H7 (cell line): Measurements from ENCODE around the gene HMGB1. TPM values are rescaled to one million over a fixed set of nuclear protein-coding genes. Genes with fewer than 3 reads are reported as not detected.

Experiments
- DNase-seq: peaks from one replicate; pipeline ENCODE4 v3.0.0; 2012
- H3K27me3 ChIP-seq: 2 replicates; pipeline ENCODE4 v1.6.0; 2011; ENCODE audit warnings: mild to moderate bottlenecking, low read length; ENCODE audit not compliant: control insufficient read depth, insufficient read depth
- H3K36me3 ChIP-seq: replicated peaks from 2 replicates; pipeline ENCODE4 v1.5.1; 2011; ENCODE audit warnings: low read length; ENCODE audit not compliant: control insufficient read depth, insufficient read depth
- H3K4me3 ChIP-seq: 2 replicates; pipeline ENCODE4 v1.5.1; 2011; ENCODE audit warnings: low read depth, mild to moderate bottlenecking, control low read depth, low read length, moderate library complexity; ENCODE audit not compliant: insufficient read depth
- total RNA-seq: library from RNA; depleted of rRNA; stranded (reverse); fragments of >200 nt; shearing (Covaris generic); gene quantifications from 2 replicates; pipeline ENCODE4 v1.2.3, GENCODE V29; 2014; rRNA removed

HMGB1 gene
- total RNA-seq, 1 experiment from 2014 or later: 508 TPM

GRCh38 chr13:30409886-30410704, 55.6 kb downstream of the HMGB1 start:
- H3K4me3 ChIP-seq: no peak overlapping the region
- no peak for DNase-seq

GRCh38 chr13:30408319-30409101, 57.2 kb downstream of the HMGB1 start:
- H3K4me3 ChIP-seq: peak overlapping the region; percentile 24; the same call in 1 of the 2 replicates
- DNase-seq: peak; percentile 98
- no peaks in the 10 kb centered on the region for H3K36me3 ChIP-seq
- H3K27me3 ChIP-seq: peaks cover 13% of the 10 kb centered on the region

More at GRCh38 chr13:30409886-30410704, 55.6 kb downstream of the HMGB1 start:
- Histone ChIP-seq H3K36me3 (no peaks in the 10 kb centered on the region), H3K27me3 (peaks cover 13% of the 10 kb centered on the region)

DNA sequence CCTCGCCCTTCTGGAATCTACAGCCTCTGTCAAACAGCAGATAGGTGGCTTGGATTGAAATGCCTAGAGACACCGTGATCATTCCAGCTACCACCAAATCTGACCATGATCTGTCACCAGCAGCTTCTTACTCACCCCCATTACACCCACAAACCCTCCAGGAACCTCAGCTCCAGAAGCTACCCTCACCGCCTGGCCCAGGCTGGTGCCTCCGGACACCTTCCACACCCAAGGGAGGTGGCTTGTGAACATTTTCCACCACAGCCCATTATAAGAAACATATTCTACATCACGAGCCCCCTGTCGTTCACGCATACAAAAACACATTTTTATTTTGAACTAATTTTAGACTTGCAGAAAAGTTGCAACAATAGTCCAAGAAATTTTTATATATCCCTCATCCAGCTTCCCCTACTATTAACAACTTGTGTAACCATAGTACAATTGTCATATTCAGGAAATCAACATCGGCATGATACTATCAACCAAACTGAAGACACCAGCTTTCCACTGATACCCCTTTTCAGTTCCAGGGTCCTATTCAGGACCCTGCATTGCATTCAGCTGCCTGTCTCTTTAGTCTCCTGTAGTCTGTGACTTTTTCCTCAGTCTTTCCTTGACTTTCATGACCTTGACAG, 58.8 kb downstream of the HMGB1 start:
- H3K36me3 ChIP-seq: no peaks in the 10 kb centered on the region

More for the DNA sequence above, 58.8 kb downstream of the HMGB1 start:
- no peak for DNase-seq
- no peak overlapping the region for H3K4me3 ChIP-seq
- peaks cover 13% of the 10 kb centered on the region for H3K27me3 ChIP-seq

Other genes starting within 250 kb of the HMGB1 start
- gene KATNAL1, start 158.4 kb downstream of the HMGB1 start, total RNA-seq: 12.1 and 12.8 TPM in 2 replicates
- gene UBE2L5, start 43.4 kb downstream of the HMGB1 start, total RNA-seq: not detected in 2 replicates
- 13.0 and 17.0 TPM in 2 replicates for gene USPL1, start 152.0 kb upstream of the HMGB1 start, total RNA-seq